Mesendoderm (in vitro differentiated cells): Measurements from ENCODE around the gene TNFAIP8L1.
A peak's percentile ranks its signal among the peaks of the same experiment; 100 is the strongest.

Experiments used
- DNase-seq: peaks from one replicate; pipeline ENCODE4 v3.0.0; 2013
- H2AK5ac ChIP-seq: 2 replicates; pipeline ENCODE4 v1.6.1; 2013; ENCODE audit warnings: low read length, inconsistent platforms
- H2BK120ac ChIP-seq: 2 replicates; pipeline ENCODE4 v1.6.1; 2013; ENCODE audit warnings: low read depth, mild to moderate bottlenecking, low read length, moderate library complexity, mixed read lengths
- H2BK15ac ChIP-seq: replicated peaks from 2 replicates; pipeline ENCODE4 v1.6.1; 2013; ENCODE audit warnings: low read depth, mild to moderate bottlenecking, moderate library complexity
- H2BK5ac ChIP-seq: 2 replicates; pipeline ENCODE4 v1.6.1; 2013; ENCODE audit warnings: low read length, inconsistent platforms
- H3K18ac ChIP-seq: 2 replicates; pipeline ENCODE4 v1.6.1; 2013; ENCODE audit warnings: mild to moderate bottlenecking, low read length, mixed read lengths
- H3K23ac ChIP-seq: one replicate; pipeline ENCODE4 v1.6.1; 2013; ENCODE audit warnings: low read length
- H3K27ac ChIP-seq: 2 replicates; pipeline ENCODE4 v1.5.1; 2013; ENCODE audit warnings: low read depth, mild to moderate bottlenecking, inconsistent platforms, low read length, moderate library complexity
- H3K27me3 ChIP-seq: 2 replicates; pipeline ENCODE4 v1.6.1; 2013; ENCODE audit warnings: low read length, control low read depth, mild to moderate bottlenecking, inconsistent platforms; ENCODE audit not compliant: insufficient read depth, poor library complexity
- H3K36me3 ChIP-seq: 2 replicates; pipeline ENCODE4 v1.6.1; 2013; ENCODE audit warnings: low read length, inconsistent platforms; ENCODE audit not compliant: control insufficient read depth, insufficient read depth
- H3K4ac ChIP-seq: one replicate; pipeline ENCODE4 v1.6.1; 2013; ENCODE audit warnings: low read depth, mild to moderate bottlenecking, low read length, moderate library complexity
- H3K4me1 ChIP-seq: 2 replicates; pipeline ENCODE4 v1.6.1; 2013; ENCODE audit warnings: low read depth, low read length, inconsistent platforms; ENCODE audit not compliant: control insufficient read depth
- H3K4me2 ChIP-seq: 2 replicates; pipeline ENCODE4 v1.6.1; 2013; ENCODE audit warnings: low read length
- H3K4me3 ChIP-seq: 2 replicates; pipeline ENCODE4 v1.5.1; 2013; ENCODE audit warnings: mild to moderate bottlenecking, low read length
- H3K56ac ChIP-seq: one replicate; pipeline ENCODE4 v1.6.1; 2013; ENCODE audit warnings: low read length
- H3K79me1 ChIP-seq: 2 replicates; pipeline ENCODE4 v1.6.1; 2013; ENCODE audit warnings: low read length, inconsistent platforms
- H3K79me2 ChIP-seq: 2 replicates; pipeline ENCODE4 v1.6.1; 2013; ENCODE audit warnings: mild to moderate bottlenecking, low read length; ENCODE audit not compliant: control insufficient read depth, insufficient read depth
- H3K9ac ChIP-seq: 2 replicates; pipeline ENCODE4 v1.6.1; 2013; ENCODE audit warnings: low read length, inconsistent platforms
- H4K5ac ChIP-seq: one replicate; pipeline ENCODE4 v1.6.1; 2013; ENCODE audit warnings: low read length
- H4K8ac ChIP-seq: one replicate; pipeline ENCODE4 v1.6.1; 2013; ENCODE audit warnings: low read depth, mild to moderate bottlenecking, control low read depth, low read length, moderate library complexity
- WGBS: extraction: QIAGEN DNeasy Blood & Tissue Kit; methylation state at CpG from one replicate; pipeline ENCODE4 v1.1.7; 2013; ENCODE audit warnings: low lambda C conversion rate, missing lambda C conversion rate; ENCODE audit not compliant: insufficient coverage; ENCODE audit errors: extremely low coverage; 5-methylcytosine and 5-hydroxymethylcytosine counted together

TNFAIP8L1 gene

GRCh38 chr19:4669723-4670480, 30.6 kb downstream of the TNFAIP8L1 start, which contains the start of gene MYDGF:
Gene MYDGF, minus strand, starts transcription at chr19:4670342. Its CDS starts 8 bp downstream, at chr19:4670334.
- H2BK120ac ChIP-seq, result no peak within 1 kb of the TSS
- peak within 1 kb of the TSS; percentile 18 for H3K18ac ChIP-seq
- H3K27me3 ChIP-seq, result no peaks in the 10 kb centered on the region
- no peaks in the 10 kb centered on the region for H3K36me3 ChIP-seq
- H4K8ac ChIP-seq, result no peak within 1 kb of the TSS
- H3K79me2 ChIP-seq, result peaks cover 4% of the 10 kb centered on the region
- peak within 1 kb of the TSS; percentile 87 for H3K4me3 ChIP-seq
- H3K27ac ChIP-seq, result peak within 1 kb of the TSS; percentile 70
- peak; percentile 93 for DNase-seq
- no peaks in the 10 kb centered on the region for H3K4me1 ChIP-seq
- no peak within 1 kb of the TSS for H2BK15ac ChIP-seq
- peaks cover 3% of the 10 kb centered on the region for H3K79me1 ChIP-seq
- peak within 1 kb of the TSS; percentile 88 for H3K4me2 ChIP-seq
- H2BK5ac ChIP-seq, result no peak within 1 kb of the TSS
- H3K9ac ChIP-seq, result peak within 1 kb of the TSS; percentile 93
- no peak within 1 kb of the TSS for H3K23ac ChIP-seq
- no peak within 1 kb of the TSS for H3K4ac ChIP-seq
- no CpG with 5 or more reads among the region's 75 CpGs for WGBS
- peak within 1 kb of the TSS; percentile 47 for H4K5ac ChIP-seq
- no peak within 1 kb of the TSS for H2AK5ac ChIP-seq
- peak within 1 kb of the TSS; percentile 97 for H3K56ac ChIP-seq

GRCh38 chr19:4671185-4671851, 32.0 kb downstream of the TNFAIP8L1 start:
- Histone ChIP-seq H4K8ac (no peak overlapping the region), H3K27me3 (no peaks in the 10 kb centered on the region), H2BK15ac (no peak overlapping the region), H3K4ac (no peak overlapping the region), H3K36me3 (no peaks in the 10 kb centered on the region), H3K79me1 (peaks cover 3% of the 10 kb centered on the region), H3K23ac (no peak overlapping the region), H3K4me3 (no peak overlapping the region), H3K79me2 (peaks cover 4% of the 10 kb centered on the region), H2BK5ac (no peak overlapping the region), H2AK5ac (no peak overlapping the region), H3K4me2 (no peak overlapping the region), H2BK120ac (no peak overlapping the region), H3K27ac (peak overlapping the region; percentile 70), H3K18ac (no peak overlapping the region), H3K9ac (no peak overlapping the region), H3K4me1 (no peaks in the 10 kb centered on the region), H3K56ac (no peak overlapping the region), H4K5ac (no peak overlapping the region)
- WGBS, result no CpG with 5 or more reads among the region's 10 CpGs
- DNase-seq, result no peak

GRCh38 chr19:4673216-4673615, 33.9 kb downstream of the TNFAIP8L1 start:
- Histone ChIP-seq H3K27me3 (no peaks in the 10 kb centered on the region), H3K79me1 (peaks cover 3% of the 10 kb centered on the region), H2AK5ac (no peak overlapping the region), H3K4ac (no peak overlapping the region), H2BK120ac (no peak overlapping the region), H3K4me2 (no peak overlapping the region), H3K27ac (no peak overlapping the region), H2BK5ac (no peak overlapping the region), H3K9ac (no peak overlapping the region), H2BK15ac (no peak overlapping the region), H3K36me3 (no peaks in the 10 kb centered on the region), H3K56ac (no peak overlapping the region), H3K23ac (no peak overlapping the region), H3K18ac (no peak overlapping the region), H3K4me3 (no peak overlapping the region), H3K79me2 (peaks cover 4% of the 10 kb centered on the region), H3K4me1 (no peaks in the 10 kb centered on the region), H4K5ac (no peak overlapping the region), H4K8ac (no peak overlapping the region)
- WGBS, result no CpG with 5 or more reads among the region's 4 CpGs
- DNase-seq, result no peak

GRCh38 chr19:4673726-4674125, 34.4 kb downstream of the TNFAIP8L1 start:
- no peaks in the 10 kb centered on the region for H3K27me3 ChIP-seq
- H3K79me2 ChIP-seq, result peaks cover 4% of the 10 kb centered on the region
- no peaks in the 10 kb centered on the region for H3K36me3 ChIP-seq
- no peak overlapping the region for H3K18ac ChIP-seq
- H4K8ac ChIP-seq, result no peak overlapping the region
- H3K27ac ChIP-seq, result no peak overlapping the region
- no peak for DNase-seq
- H3K9ac ChIP-seq, result no peak overlapping the region
- no peak overlapping the region for H2BK5ac ChIP-seq
- H3K23ac ChIP-seq, result no peak overlapping the region
- H3K4me3 ChIP-seq, result no peak overlapping the region
- H3K4ac ChIP-seq, result no peak overlapping the region
- H2BK120ac ChIP-seq, result no peak overlapping the region
- no peak overlapping the region for H3K56ac ChIP-seq
- H3K4me2 ChIP-seq, result no peak overlapping the region
- no CpG with 5 or more reads among the region's 4 CpGs for WGBS
- H3K4me1 ChIP-seq, result no peaks in the 10 kb centered on the region
- H4K5ac ChIP-seq, result no peak overlapping the region
- no peak overlapping the region for H2AK5ac ChIP-seq
- H2BK15ac ChIP-seq, result no peak overlapping the region
- H3K79me1 ChIP-seq, result peaks cover 3% of the 10 kb centered on the region

GRCh38 chr19:4675346-4675745, 36.0 kb downstream of the TNFAIP8L1 start:
- H3K79me1 ChIP-seq, result no peaks in the 10 kb centered on the region
- H3K4ac ChIP-seq, result no peak overlapping the region
- H3K4me2 ChIP-seq, result no peak overlapping the region
- no peaks in the 10 kb centered on the region for H3K27me3 ChIP-seq
- no peak overlapping the region for H2AK5ac ChIP-seq
- H3K4me1 ChIP-seq, result no peaks in the 10 kb centered on the region
- H2BK120ac ChIP-seq, result no peak overlapping the region
- H3K79me2 ChIP-seq, result no peaks in the 10 kb centered on the region
- no peak overlapping the region for H3K18ac ChIP-seq
- no peak overlapping the region for H3K9ac ChIP-seq
- H3K27ac ChIP-seq, result no peak overlapping the region
- no peaks in the 10 kb centered on the region for H3K36me3 ChIP-seq
- H3K23ac ChIP-seq, result no peak overlapping the region
- no peak overlapping the region for H4K8ac ChIP-seq
- no peak overlapping the region for H3K56ac ChIP-seq
- no peak overlapping the region for H2BK5ac ChIP-seq
- no peak overlapping the region for H3K4me3 ChIP-seq
- no peak overlapping the region for H4K5ac ChIP-seq
- WGBS, result no CpG with 5 or more reads among the region's 16 CpGs
- DNase-seq, result no peak
- no peak overlapping the region for H2BK15ac ChIP-seq
